ENCODE measurements around the gene DNASE1L2. TPM values are rescaled to one million over a fixed set of nuclear protein-coding genes. Genes with fewer than 3 reads are reported as not detected.

The DNASE1L2 gene
- total RNA-seq, 2 donors from 2014 or later, result 0.29 to 0.65 TPM

DNA sequence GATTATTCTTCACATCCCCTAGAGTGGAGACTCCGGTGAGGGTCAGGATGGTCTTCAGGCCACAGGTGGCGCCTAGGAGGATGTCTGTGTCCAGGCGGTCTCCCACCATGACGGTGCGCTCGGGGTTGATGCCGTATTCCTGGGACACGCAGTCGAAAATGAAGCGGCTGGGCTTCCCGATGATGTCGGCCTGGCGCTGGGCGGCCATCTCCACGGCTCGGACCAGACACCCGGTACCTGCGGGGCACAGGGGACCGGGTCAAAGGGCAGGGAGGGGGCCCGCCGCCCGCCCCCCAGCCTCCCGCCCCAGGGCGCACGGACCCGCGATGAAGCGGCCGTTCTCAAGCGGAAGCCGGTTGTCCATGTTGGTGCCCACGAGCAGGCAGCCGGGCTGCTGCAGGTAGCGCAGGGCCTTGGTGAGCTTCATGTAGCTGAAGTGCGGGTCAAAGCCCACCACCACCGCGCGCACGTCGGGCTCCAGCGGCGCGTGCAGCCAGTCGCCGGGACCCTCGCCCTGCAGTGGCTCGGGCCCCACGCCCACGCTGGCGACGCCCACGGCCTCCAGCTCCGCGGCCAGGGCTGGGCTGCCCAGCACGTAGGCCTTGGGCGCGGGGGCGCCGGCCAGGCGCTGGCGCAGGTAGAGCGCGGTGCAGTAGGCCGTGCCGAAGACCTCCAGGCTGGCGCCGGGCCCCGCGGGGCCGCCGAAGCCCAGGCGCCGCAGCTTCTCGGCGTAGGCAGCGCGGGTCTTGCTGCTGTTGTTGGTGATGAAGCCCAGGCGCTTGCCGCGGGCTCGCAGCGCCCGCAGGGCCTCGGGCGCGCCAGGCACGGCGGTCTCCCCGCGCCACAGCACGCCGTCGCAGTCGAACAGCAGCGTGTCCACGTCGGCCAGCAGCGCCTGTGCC lies 22.2 kb upstream of the DNASE1L2 start:
- DNase-seq, result no peak
- intact Hi-C loops (cut with DNase I), result loop anchor here in 1 of 2 donors (5.0 kb wide), 1 partner anchor 57 kb away; the partner anchor contains the start of gene TRAF7
- no peak for ATAC-seq

GRCh38 chr16:2214719-2214968 lies 21.6 kb upstream of the DNASE1L2 start, which contains the start of gene PGP:
Gene PGP (minus strand): TSS chr16:2214840. CDS start chr16:2214777, 63 bp downstream.
- no peak for DNase-seq
- intact Hi-C loops (cut with DNase I), result loop anchor here in 1 of 2 donors (5.0 kb wide), 1 partner anchor 57 kb away; the partner anchor contains the start of gene TRAF7
- peak; percentile 91 for ATAC-seq

GRCh38 chr16:2216330-2216729 lies 19.9 kb upstream of the DNASE1L2 start:
- intact Hi-C loops (cut with DNase I), result no loop called here
- ATAC-seq (no peak), DNase-seq (no peak)

DNA sequence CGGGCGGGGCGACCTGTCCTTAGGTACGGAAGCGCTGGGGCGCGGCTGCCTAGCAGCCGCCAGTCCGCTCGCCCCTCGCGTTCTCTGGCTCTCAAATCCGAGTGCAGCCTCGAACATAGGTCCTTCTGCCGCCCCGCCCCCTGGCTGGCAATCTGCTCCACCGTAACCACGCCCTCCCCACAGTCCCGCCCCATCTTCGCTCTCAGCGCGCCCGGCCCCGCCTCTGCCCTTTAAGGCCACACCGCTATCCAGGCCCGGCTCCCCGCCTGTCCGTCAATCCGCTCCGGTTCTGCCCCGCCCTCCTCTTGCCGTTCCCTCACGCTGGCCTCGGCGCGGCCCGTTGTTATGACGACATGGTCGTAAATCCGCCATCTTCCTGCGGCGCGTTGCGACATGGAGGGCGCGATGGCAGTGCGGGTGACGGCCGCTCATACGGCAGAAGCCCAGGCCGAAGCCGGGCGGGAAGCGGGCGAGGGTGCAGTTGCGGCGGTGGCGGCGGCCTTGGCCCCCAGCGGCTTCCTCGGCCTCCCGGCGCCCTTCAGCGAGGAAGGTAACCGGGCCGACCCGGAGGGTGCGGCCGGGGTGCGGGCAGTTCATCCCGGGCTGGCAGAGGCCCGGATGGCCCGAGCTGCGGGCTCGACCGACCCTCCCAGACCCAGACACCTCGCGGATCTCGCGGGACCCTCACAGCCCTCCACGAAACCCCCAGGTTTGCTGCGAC lies 12.9 kb upstream of the DNASE1L2 start, which contains the start of gene E4F1:
TSS of gene E4F1 (plus strand) at position 371 of the 721 bp plus-strand sequence. CDS start at position 394, 23 bp downstream.
- DNase-seq, result peak; percentile 100
- peak; percentile 99 to 100 for ATAC-seq
- intact Hi-C loops (cut with DNase I), result no loop called here

DNA sequence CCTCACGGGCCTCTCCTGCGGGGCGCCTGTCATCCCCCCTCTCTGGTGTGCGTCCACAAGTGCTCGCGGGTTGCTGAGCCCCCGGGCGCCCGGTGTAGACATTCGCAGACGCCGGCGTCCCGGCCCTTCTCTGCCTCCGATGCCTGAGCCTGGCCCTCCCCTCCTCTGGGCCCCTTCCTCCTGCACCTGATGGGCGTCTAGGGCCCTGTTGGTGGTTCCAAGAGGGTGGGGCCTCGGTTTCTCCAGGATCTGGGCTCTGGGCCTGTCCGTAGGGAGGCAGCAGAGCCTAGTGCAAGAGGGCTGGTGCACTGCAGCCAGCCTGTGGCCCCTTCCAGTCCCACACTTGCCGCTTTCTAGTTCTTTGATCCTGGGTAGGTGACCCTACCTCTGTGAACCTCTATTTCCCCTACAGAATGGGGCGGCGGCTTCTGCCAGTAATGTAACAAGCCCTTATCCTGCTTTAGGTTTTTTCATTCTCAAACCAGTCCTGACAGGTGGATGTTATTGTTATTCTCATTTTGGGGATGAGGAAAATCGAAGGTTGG lies 12.2 kb upstream of the DNASE1L2 start:
- DNase-seq, result no peak
- ATAC-seq, result peak; percentile 55 to 70
- intact Hi-C loops (cut with DNase I), result no loop called here

GRCh38 chr16:2226245-2226793 lies 9.9 kb upstream of the DNASE1L2 start:
- intact Hi-C loops (cut with DNase I), result no loop called here
- DNase-seq (no peak), ATAC-seq (no peak)

GRCh38 chr16:2226918-2227317 lies 9.3 kb upstream of the DNASE1L2 start:
- no peak for ATAC-seq
- no peak for DNase-seq
- intact Hi-C loops (cut with DNase I), result no loop called here

DNA sequence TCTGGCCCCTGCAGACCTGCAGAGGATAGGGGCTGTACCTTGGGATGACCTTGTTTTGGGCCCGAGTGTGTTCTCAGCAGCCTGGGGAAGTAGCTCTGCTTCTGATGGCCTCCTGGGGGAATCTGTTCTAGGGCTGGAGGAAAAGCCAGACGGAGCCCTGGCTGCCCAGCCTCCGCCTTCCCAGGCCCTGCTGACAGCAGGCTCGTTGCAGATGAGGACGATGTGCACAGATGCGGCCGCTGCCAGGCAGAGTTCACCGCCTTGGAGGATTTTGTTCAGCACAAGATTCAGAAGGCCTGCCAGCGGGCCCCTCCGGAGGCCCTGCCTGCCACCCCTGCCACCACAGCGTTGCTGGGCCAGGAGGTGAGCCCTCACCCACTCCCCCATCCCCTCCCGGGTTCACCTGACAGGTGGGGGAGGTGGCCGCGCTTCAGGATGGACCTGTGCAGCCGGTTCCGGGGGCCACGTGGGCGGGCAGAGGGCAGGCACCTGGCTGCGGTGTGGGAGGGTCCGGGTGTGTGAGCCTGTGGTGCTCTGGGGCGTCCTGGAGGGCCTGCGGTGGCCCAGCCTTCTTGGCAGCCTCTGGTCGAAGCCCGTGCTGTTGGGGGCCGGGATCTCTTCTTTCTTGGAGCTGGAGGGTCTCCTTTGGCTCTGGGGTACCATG lies 8.0 kb upstream of the DNASE1L2 start:
- intact Hi-C loops (cut with DNase I), result no loop called here
- no peak for DNase-seq
- ATAC-seq, result no peak

- intact Hi-C loops (cut with DNase I), result no loop called here
- DNase-seq, result no peak
- no peak for ATAC-seq
These were observed 7.2 kb upstream of the DNASE1L2 start for GRCh38 chr16:2229091-2229490.

DNA sequence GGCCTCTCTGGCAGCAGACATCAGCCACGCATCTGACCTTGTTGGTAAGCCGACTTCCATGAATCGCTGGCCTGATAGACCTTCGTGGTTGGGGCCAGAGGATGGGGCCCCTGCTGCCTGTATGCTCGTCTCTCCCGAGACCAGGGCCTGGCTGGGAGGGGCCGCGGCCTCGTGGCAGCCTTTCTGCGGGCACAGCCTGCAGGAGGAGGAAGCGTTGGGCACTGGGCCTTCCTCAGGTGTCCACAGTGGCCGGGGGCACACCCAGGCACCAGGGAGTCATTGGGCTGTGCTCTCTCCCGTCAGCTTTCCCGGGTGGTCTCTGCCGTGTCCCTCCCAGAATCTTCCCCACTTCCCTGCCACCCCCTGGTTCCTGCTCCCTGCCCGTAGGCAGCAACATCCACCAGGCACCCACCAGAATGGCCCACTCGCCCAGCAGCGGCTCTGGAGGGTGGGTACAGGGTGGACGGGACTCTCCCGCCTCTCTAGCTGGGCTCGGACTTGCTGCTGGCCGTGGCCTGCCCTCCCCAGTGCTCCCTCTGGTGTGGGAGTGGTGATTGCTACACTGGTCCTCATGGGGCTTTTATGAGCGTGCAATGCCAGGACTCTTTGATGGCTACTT lies 6.5 kb upstream of the DNASE1L2 start:
- intact Hi-C loops (cut with DNase I), result no loop called here
- ATAC-seq, result peak in 1 of 2 donors; percentile 43
- DNase-seq, result no peak

DNA sequence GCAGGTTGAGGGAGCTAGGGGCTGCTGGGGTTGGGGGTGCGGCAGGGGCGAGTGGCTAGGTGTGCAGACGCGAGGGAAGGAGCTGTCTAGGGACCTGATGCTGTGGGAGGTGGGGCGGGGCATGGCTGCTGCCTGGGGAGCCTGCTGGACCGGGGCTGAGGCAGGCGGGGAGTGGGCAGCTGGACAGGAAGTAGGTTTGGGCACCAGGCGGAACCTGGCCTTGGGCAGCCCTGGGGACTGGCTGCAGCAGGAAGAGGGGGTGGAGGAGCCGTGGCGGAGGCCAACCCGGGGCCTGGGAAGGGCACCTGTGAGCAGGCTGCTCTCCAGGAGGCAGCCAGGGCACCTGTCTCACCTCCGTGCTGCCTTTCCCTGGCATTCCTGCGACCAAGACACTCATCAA lies 5.9 kb upstream of the DNASE1L2 start:
- intact Hi-C loops (cut with DNase I), result no loop called here
- no peak for DNase-seq

GRCh38 chr16:2231016-2231931 lies 5.0 kb upstream of the DNASE1L2 start:
- no peak for DNase-seq
- no peak for ATAC-seq
- intact Hi-C loops (cut with DNase I), result no loop called here

More for the DNA sequence above, 5.9 kb upstream of the DNASE1L2 start:
- ATAC-seq, result no peak

- intact Hi-C loops (cut with DNase I), result no loop called here
- DNase-seq, result no peak
- no peak for ATAC-seq
These were observed 3.9 kb upstream of the DNASE1L2 start for GRCh38 chr16:2232094-2232990.

DNA sequence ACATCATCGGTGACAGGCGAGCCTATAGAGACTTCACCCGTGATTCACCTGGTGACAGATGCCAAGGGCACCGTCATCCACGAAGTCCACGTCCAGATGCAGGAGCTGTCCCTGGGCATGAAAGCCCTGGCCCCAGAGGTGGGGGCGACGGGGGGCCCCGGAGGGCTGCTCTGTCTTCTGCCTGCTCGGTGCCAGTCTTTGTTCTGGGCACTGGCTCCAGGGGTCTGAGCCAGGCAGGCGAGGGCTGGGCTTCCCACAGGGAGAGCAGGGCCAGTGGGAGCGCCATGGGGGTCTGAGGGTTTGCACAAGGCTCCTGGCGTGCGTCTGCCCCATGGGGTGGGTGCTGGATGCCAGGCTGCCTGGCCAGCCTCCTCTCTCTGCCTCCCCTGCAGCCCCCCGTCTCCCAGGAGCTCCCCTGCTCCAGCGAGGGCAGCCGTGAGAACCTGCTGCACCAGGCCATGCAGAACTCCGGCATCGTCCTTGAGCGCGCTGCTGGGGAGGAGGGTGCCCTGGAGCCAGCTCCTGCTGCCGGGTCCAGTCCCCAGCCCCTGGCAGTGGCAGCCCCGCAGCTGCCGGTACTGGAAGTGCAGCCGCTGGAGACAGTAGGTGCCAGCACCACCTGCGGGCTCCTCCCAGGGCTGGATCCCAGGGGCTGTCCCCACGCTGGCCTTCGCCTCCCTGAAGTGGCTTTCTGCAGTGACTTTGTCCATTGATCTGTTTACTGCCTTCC lies 3.0 kb upstream of the DNASE1L2 start:
- intact Hi-C loops (cut with DNase I), result no loop called here
- no peak for DNase-seq
- ATAC-seq, result no peak

GRCh38 chr16:2233872-2234812 lies 2.1 kb upstream of the DNASE1L2 start:
- intact Hi-C loops (cut with DNase I), result no loop called here
- no peak for ATAC-seq
- no peak for DNase-seq
